Spleen (tissue), 11 donors: Measurements from ENCODE around the gene TNFRSF18. TPM values are rescaled to one million over a fixed set of nuclear protein-coding genes. Genes with fewer than 3 reads are reported as not detected.
A peak's percentile ranks its signal among the peaks of the same experiment; 100 is the strongest.

Experiments used
- DNase-seq: peaks from one replicate; pipeline ENCODE4 v3.0.0-alpha.2; 2020
- H3K27ac ChIP-seq, 8 donors: fragments of 200-600 bp; sonication (generic) in 7 of 8; 1 replicate in 4 of 8; 2 replicates in 4 of 8; pipeline versions ENCODE4 v1.5.0 to v1.8.0; 2016 to 2021; ENCODE audit warnings: inconsistent platforms in 4 of 8, mild to moderate bottlenecking in 4 of 8, moderate library complexity in 1 of 8
- H3K27me3 ChIP-seq, 7 donors: fragments of 200-600 bp; sonication (generic) in 6 of 7; replicated peaks in 1 of 7; 1 replicate in 4 of 7; 2 replicates in 3 of 7; pipeline versions ENCODE4 v1.5.0 to v1.8.0; 2016 to 2021; ENCODE audit warnings: inconsistent platforms in 3 of 7, mild to moderate bottlenecking in 1 of 7
- H3K36me3 ChIP-seq, 6 donors: fragments of 200-600 bp; sonication (generic) in 5 of 6; 1 replicate in 4 of 6; 2 replicates in 2 of 6; pipeline versions ENCODE4 v1.5.0 to v1.8.0; 2016 to 2021; ENCODE audit warnings: inconsistent platforms in 2 of 6
- H3K4me1 ChIP-seq, 6 donors: fragments of 200-600 bp; sonication (generic) in 5 of 6; 1 replicate in 3 of 6; 2 replicates in 3 of 6; pipeline versions ENCODE4 v1.5.0 to v1.8.0; 2016 to 2021; ENCODE audit warnings: inconsistent platforms in 3 of 6
- H3K4me3 ChIP-seq, 8 donors: fragments of 200-600 bp; sonication (generic) in 7 of 8; 1 replicate in 4 of 8; 2 replicates in 4 of 8; pipeline versions ENCODE4 v1.5.0 to v1.8.0; 2016 to 2021; ENCODE audit warnings: inconsistent platforms in 4 of 8, mild to moderate bottlenecking in 4 of 8, moderate library complexity in 2 of 8
- H3K9me3 ChIP-seq, 8 donors: fragments of 200-600 bp; sonication (generic) in 7 of 8; 1 replicate in 4 of 8; 2 replicates in 4 of 8; pipeline versions ENCODE4 v1.5.0 to v1.8.0; 2016 to 2021; ENCODE audit warnings: inconsistent platforms in 4 of 8
- CTCF ChIP-seq, 11 experiments: fragments of 200-600 bp in 7 of 11; fragments of 450-650 bp in 4 of 11; sonication (generic) in 4 of 11; IDR thresholded peaks in 8 of 11; conservative IDR thresholded peaks in 3 of 11; 1 replicate in 7 of 11; 2 replicates in 4 of 11; pipeline versions ENCODE4 v1.4.0 to v1.8.0; 2016 to 2021; ENCODE audit warnings: antibody characterized with exemption in 11 of 11, inconsistent platforms in 4 of 11, mild to moderate bottlenecking in 1 of 11
- POLR2A ChIP-seq, 3 donors: fragments of 450-650 bp; IDR thresholded peaks; one replicate each; pipeline ENCODE4 v1.5.1; 2017; ENCODE audit warnings: antibody characterized with exemption in 3 of 3, mild to moderate bottlenecking in 1 of 3
- POLR2AphosphoS5 ChIP-seq, 3 donors: sonication (generic); formaldehyde crosslinking; IDR thresholded peaks; one replicate each; pipeline ENCODE4 v1.5.1; 2017; ENCODE audit warnings: antibody characterized with exemption in 3 of 3
- WGBS, 5 donors: extraction: QIAGEN DNeasy Blood & Tissue Kit in 3 of 5; methylation state at CpG; one replicate each; pipeline versions ENCODE4 v1.1.5 to v1.1.7; 2013 to 2018; 5-methylcytosine and 5-hydroxymethylcytosine counted together
- intact Hi-C: fragments of 100-400 bp; cut with DNase I; formaldehyde crosslinking; loops from one replicate; pipeline ENCODE4 v1.15.0; 2023; ENCODE audit warnings: low total_unique reads
- polyA plus RNA-seq, 3 donors: library from polyadenylated mRNA; stranded (reverse); fragments of 200-250 nt; gene quantifications; one replicate each; pipeline ENCODE4 v1.2.1, GENCODE V29; 2013
- total RNA-seq, 7 donors: library from RNA; depleted of rRNA in 3 of 7; stranded (reverse); fragments of >200 nt in 3 of 7; fragmentation: NEBNext Ultra II Directional in 4 of 7; extraction: Animal tissue kit (Norgen Biotek cat#: 25700) in 4 of 7; gene quantifications; one replicate each; pipeline versions ENCODE4 v1.1.0 to v1.2.1, GENCODE V29; 2016 to 2021
- donor health status: healthy with polysubstance abuse.
- donor health status: DM: no; HTN: no; CAD: no; lungs with moderate emphysema.
- donor health status: DM: no; HTN: no; CAD: no.
- donor health status: Bipolar disorder and iron deficiency.
- donor health status: healthy.
- donor health status: DM: no; HTN: no; CAD: no.
- donor health status: DM: yes; HTN: yes; CAD: no.

The TNFRSF18 gene
- total and polyA plus RNA-seq, 10 donors, result 5.2 to 16.3 (median 7.6) TPM

GRCh38 chr1:1242461-1243265 is 36.3 kb upstream of the TNFRSF18 start:
- no peak for DNase-seq

DNA sequence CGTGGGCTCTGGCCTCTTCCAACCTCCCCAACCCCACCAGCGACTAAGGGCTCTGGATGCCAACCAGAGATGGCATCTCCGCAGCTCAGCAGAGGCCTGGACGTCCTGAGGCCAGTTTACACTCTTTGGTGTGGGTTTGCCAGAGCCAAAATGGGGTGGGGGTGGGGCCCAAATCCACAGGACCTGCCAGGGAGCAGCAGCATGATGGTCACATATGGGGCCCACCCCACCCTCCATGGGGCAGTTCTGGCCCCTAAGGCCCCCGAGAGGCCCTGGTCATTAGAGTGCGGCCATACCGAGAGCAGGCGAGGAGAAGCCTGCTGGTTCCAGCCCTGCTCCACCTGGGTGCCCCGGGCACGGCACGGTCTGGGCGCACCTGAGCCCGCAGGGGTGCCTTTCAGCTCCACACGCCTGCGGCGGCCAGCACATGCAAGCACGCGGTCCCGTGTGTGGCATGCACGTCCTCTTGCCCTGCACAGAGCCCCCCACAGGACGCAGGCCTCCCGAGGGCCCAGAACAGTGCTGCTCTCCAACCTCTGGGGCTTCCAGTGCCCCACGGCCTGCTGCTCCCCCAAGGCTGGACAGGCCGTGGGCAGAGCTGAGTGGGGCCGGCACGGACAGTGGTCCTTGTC is 35.3 kb upstream of the TNFRSF18 start:
- Histone ChIP-seq H3K9me3 (no peaks in the 10 kb centered on the region), H3K4me1 (peaks cover 0 to 32% (median 17%) of the 10 kb centered on the region in 6 donors), H3K36me3 (no peaks in the 10 kb centered on the region), H3K27ac (no peak overlapping the region), H3K4me3 (no peak overlapping the region), H3K27me3 (peaks cover 0 to 94% (median 48%) of the 10 kb centered on the region in 7 donors)
- DNase-seq, result no peak
- WGBS, 5 donors, result 75 to 93% (median 89%) methylated on average over 4 to 26 of the region's 26 CpGs
- TF ChIP-seq CTCF (IDR thresholded peaks at IDR 0.05 in 8 of 11, conservative IDR thresholded peaks at IDR 0.05 in 3 of 11) (no peak), POLR2AphosphoS5 (IDR thresholded peaks at IDR 0.05) (peak in 1 of 3 donors; percentile 8)
- intact Hi-C loops, result no loop called here

More at GRCh38 chr1:1242461-1243265, 36.3 kb upstream of the TNFRSF18 start:
- Histone ChIP-seq H3K36me3 (no peaks in the 10 kb centered on the region), H3K4me3 (no peak overlapping the region), H3K9me3 (no peaks in the 10 kb centered on the region), H3K4me1 (peaks cover 0 to 34% (median 17%) of the 10 kb centered on the region in 6 donors), H3K27me3 (peaks cover 0 to 94% (median 52%) of the 10 kb centered on the region in 7 donors), H3K27ac (no peak overlapping the region)
- TF ChIP-seq POLR2A (IDR thresholded peaks at IDR 0.05) (no peak), POLR2AphosphoS5 (IDR thresholded peaks at IDR 0.05) (no peak), CTCF (IDR thresholded peaks at IDR 0.05 in 8 of 11, conservative IDR thresholded peaks at IDR 0.05 in 3 of 11) (no peak)
- 85 to 92% (median 87%) methylated on average over 10 to 41 of the region's 41 CpGs for WGBS, 5 donors
- intact Hi-C loops, result no loop called here

- H3K9me3 ChIP-seq, result no peaks in the 10 kb centered on the region
- peaks cover 0 to 25% (median 13%) of the 10 kb centered on the region in 6 donors for H3K4me1 ChIP-seq
- intact Hi-C loops, result no loop called here
- no peaks in the 10 kb centered on the region for H3K36me3 ChIP-seq
- WGBS, 5 donors, result 56 to 72% (median 65%) methylated on average over 19 to 23 of the region's 23 CpGs
- H3K4me3 ChIP-seq, result no peak overlapping the region
- no peak overlapping the region for H3K27ac ChIP-seq
- H3K27me3 ChIP-seq, result peaks cover 0 to 92% (median 41%) of the 10 kb centered on the region in 7 donors
- DNase-seq, result no peak
- no peak for TF ChIP-seq POLR2A (IDR thresholded peaks at IDR 0.05)
- TF ChIP-seq CTCF (IDR thresholded peaks at IDR 0.05 in 8 of 11, conservative IDR thresholded peaks at IDR 0.05 in 3 of 11), result no peak
- TF ChIP-seq POLR2AphosphoS5 (IDR thresholded peaks at IDR 0.05), result no peak
Observed at GRCh38 chr1:1240822-1241587, 34.6 kb upstream of the TNFRSF18 start.
